Measurements from ENCODE around the gene SPTSSB. TPM values are rescaled to one million over a fixed set of nuclear protein-coding genes. Genes with fewer than 3 reads are reported as not detected.
A peak's percentile ranks its signal among the peaks of the same experiment; 100 is the strongest.

The SPTSSB gene
- 1 to 10 TPM in 1 of 6 experiments, under 1 TPM in 1, not detected in 4; 0.07 to 1.4 TPM for total RNA-seq
- long read RNA-seq: 0 reads

- Histone ChIP-seq H3K4me1 (peaks cover 0 to 6% (median 0%) of the 10 kb centered on the region in 4 donors), H3K36me3 (no peaks in the 10 kb centered on the region), H3K27ac (no peak within 1 kb of the TSS), H3K27me3 (no peaks in the 10 kb centered on the region), H3K9me3 (no peaks in the 10 kb centered on the region), H3K4me3 (peak within 1 kb of the TSS; percentile 39 to 52 (median 44))
- intact Hi-C loops (cut with DNase I): no loop called here
- DNase-seq (peak; percentile 68 to 77 (median 76)), ATAC-seq (peak; percentile 85 to 93 (median 92))
- 2% methylated on average over 29 of the region's 53 CpGs for WGBS (ENCODE audit: insufficient coverage, low coverage, low lambda C conversion rate, missing lambda C conversion rate)
- TF ChIP-seq, protein P1, sequence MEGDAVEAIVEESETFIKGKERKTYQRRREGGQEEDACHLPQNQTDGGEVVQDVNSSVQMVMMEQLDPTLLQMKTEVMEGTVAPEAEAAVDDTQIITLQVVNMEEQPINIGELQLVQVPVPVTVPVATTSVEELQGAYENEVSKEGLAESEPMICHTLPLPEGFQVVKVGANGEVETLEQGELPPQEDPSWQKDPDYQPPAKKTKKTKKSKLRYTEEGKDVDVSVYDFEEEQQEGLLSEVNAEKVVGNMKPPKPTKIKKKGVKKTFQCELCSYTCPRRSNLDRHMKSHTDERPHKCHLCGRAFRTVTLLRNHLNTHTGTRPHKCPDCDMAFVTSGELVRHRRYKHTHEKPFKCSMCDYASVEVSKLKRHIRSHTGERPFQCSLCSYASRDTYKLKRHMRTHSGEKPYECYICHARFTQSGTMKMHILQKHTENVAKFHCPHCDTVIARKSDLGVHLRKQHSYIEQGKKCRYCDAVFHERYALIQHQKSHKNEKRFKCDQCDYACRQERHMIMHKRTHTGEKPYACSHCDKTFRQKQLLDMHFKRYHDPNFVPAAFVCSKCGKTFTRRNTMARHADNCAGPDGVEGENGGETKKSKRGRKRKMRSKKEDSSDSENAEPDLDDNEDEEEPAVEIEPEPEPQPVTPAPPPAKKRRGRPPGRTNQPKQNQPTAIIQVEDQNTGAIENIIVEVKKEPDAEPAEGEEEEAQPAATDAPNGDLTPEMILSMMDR (IDR thresholded peaks at IDR 0.05): no peak
- no peak for TF ChIP-seq POLR2A (IDR thresholded peaks at IDR 0.05)
Measured at GRCh38 chr3:161371441-161372320, at the start of gene SPTSSB. Gene SPTSSB, minus strand, starts transcription at chr3:161371517. Its CDS starts 25,194 bp downstream, at chr3:161346323.

GRCh38 chr3:161420746-161421145 is 49.4 kb upstream of the SPTSSB start:
- intact Hi-C loops (cut with DNase I): loop anchor here in 1 of 2 donors (5.0 kb wide), 1 partner anchor 148 kb away; no protein-coding TSS in a partner anchor
- Histone ChIP-seq H3K27ac (no peak overlapping the region), H3K4me3 (no peak overlapping the region), H3K27me3 (no peaks in the 10 kb centered on the region), H3K9me3 (no peaks in the 10 kb centered on the region), H3K36me3 (no peaks in the 10 kb centered on the region), H3K4me1 (peaks cover 0 to 21% (median 7%) of the 10 kb centered on the region in 4 donors)
- DNase-seq (peak; percentile 51 to 64 (median 55)), ATAC-seq (peak; percentile 89 to 96 (median 92))
- no peak for TF ChIP-seq POLR2A (IDR thresholded peaks at IDR 0.05)
- TF ChIP-seq, protein P1 (IDR thresholded peaks at IDR 0.05): peak in 3 of 4 donors; percentile 30 to 36 (median 35)
- WGBS (ENCODE audit: insufficient coverage, low coverage, low lambda C conversion rate, missing lambda C conversion rate): 19% methylated on average over 8 of the region's 8 CpGs

GRCh38 chr3:161419555-161420333 is 48.4 kb upstream of the SPTSSB start:
- peaks cover 0 to 28% (median 11%) of the 10 kb centered on the region in 4 donors for H3K4me1 ChIP-seq
- no peaks in the 10 kb centered on the region for H3K36me3 ChIP-seq
- H3K4me3 ChIP-seq: no peak overlapping the region
- DNase-seq (no peak), ATAC-seq (no peak)
- no peaks in the 10 kb centered on the region for H3K9me3 ChIP-seq
- intact Hi-C loops (cut with DNase I): loop anchor here in 1 of 2 donors (5.0 kb wide), 1 partner anchor 147 kb away; no protein-coding TSS in a partner anchor
- WGBS (ENCODE audit: insufficient coverage, low coverage, low lambda C conversion rate, missing lambda C conversion rate): 55% methylated on average over 2 of the region's 3 CpGs
- no peak overlapping the region for H3K27ac ChIP-seq
- H3K27me3 ChIP-seq: no peaks in the 10 kb centered on the region
- no peak for TF ChIP-seq POLR2A (IDR thresholded peaks at IDR 0.05)
- TF ChIP-seq, protein P1 (IDR thresholded peaks at IDR 0.05): no peak

GRCh38 chr3:161415506-161416231 is 44.4 kb upstream of the SPTSSB start:
- WGBS (ENCODE audit: insufficient coverage, low coverage, low lambda C conversion rate, missing lambda C conversion rate): 21% methylated on average over 1 of the region's 1 CpG
- intact Hi-C loops (cut with DNase I): no loop called here
- DNase-seq (no peak), ATAC-seq (peak; percentile 80 to 83 (median 82))
- no peaks in the 10 kb centered on the region for H3K27me3 ChIP-seq
- no peak overlapping the region for H3K4me3 ChIP-seq
- peaks cover 0 to 22% (median 11%) of the 10 kb centered on the region in 4 donors for H3K4me1 ChIP-seq
- H3K9me3 ChIP-seq: no peaks in the 10 kb centered on the region
- no peaks in the 10 kb centered on the region for H3K36me3 ChIP-seq
- TF ChIP-seq, protein P1 (IDR thresholded peaks at IDR 0.05): no peak
- no peak for TF ChIP-seq POLR2A (IDR thresholded peaks at IDR 0.05)
- H3K27ac ChIP-seq: peak overlapping the region; percentile 75 to 82 (median 80)

Data from right lobe of liver (tissue), 6 donors.